GM23338 (cell line): Measurements from ENCODE around the gene DDN. TPM values are rescaled to one million over a fixed set of nuclear protein-coding genes. Genes with fewer than 3 reads are reported as not detected.

Experiments used
- ATAC-seq: fragments of 200-7000 bp; cut with Tn5 transposase; 3 replicates; pipeline ENCODE4 v1.9.1; 2020
- DNase-seq: peaks from one replicate; pipeline ENCODE4 v3.0.0-alpha.2; 2015; ENCODE audit warnings: low spot score
- H2AFZ ChIP-seq: fragments of 200-600 bp; sonication (generic); 2 replicates; pipeline ENCODE4 v1.8.0; 2016; ENCODE audit warnings: antibody characterized with exemption, mild to moderate bottlenecking, moderate library complexity
- H3F3A ChIP-seq: fragments of 200-600 bp; sonication (generic); replicated peaks from 2 replicates; pipeline ENCODE4 v1.8.0; 2017; ENCODE audit warnings: antibody characterized with exemption, mixed run types, low read depth
- H3K27ac ChIP-seq: fragments of 200-600 bp; sonication (generic); 2 replicates; pipeline ENCODE4 v1.6.1; 2016; ENCODE audit warnings: low read depth
- H3K27me3 ChIP-seq: fragments of 200-600 bp; sonication (generic); 2 replicates; pipeline ENCODE4 v1.8.0; 2016; ENCODE audit warnings: mild to moderate bottlenecking, mixed run types, moderate library complexity; ENCODE audit not compliant: insufficient read depth
- H3K36me3 ChIP-seq: fragments of 200-600 bp; sonication (generic); 2 replicates; pipeline ENCODE4 v1.8.0; 2016; ENCODE audit warnings: mild to moderate bottlenecking; ENCODE audit not compliant: insufficient read depth
- H3K4me1 ChIP-seq: fragments of 200-600 bp; sonication (generic); 2 replicates; pipeline ENCODE4 v1.8.0; 2016; ENCODE audit warnings: mild to moderate bottlenecking, moderate library complexity; ENCODE audit not compliant: insufficient read depth
- H3K4me2 ChIP-seq: fragments of 200-600 bp; sonication (generic); 2 replicates; pipeline ENCODE4 v1.7.1; 2017; ENCODE audit warnings: mixed run types
- H3K4me3 ChIP-seq: fragments of 200-600 bp; sonication (generic); 2 replicates; pipeline ENCODE4 v1.6.1; 2016; ENCODE audit warnings: mixed run types
- H3K79me2 ChIP-seq: fragments of 200-600 bp; sonication (generic); replicated peaks from 2 replicates; pipeline ENCODE4 v1.8.0; 2017; ENCODE audit warnings: mild to moderate bottlenecking; ENCODE audit not compliant: insufficient read depth
- H3K9me2 ChIP-seq: fragments of 200-600 bp; sonication (generic); 2 replicates; pipeline ENCODE4 v1.8.0; 2017; ENCODE audit not compliant: insufficient read depth
- H4K20me1 ChIP-seq: fragments of 200-600 bp; sonication (generic); replicated peaks from 2 replicates; pipeline ENCODE4 v1.8.0; 2017; ENCODE audit warnings: mild to moderate bottlenecking; ENCODE audit not compliant: insufficient read depth
- H3K27ac Mint-ChIP-seq: 2 replicates; pipeline ENCODE4 v1.8.0; 2020; ENCODE audit warnings: inconsistent platforms, mild to moderate bottlenecking, moderate library complexity, mixed read lengths
- H3K27me3 Mint-ChIP-seq: 3 replicates; pipeline ENCODE4 v1.8.0; 2022; ENCODE audit warnings: low read depth, mild to moderate bottlenecking, moderate library complexity, mixed read lengths, inconsistent platforms; ENCODE audit not compliant: insufficient read depth, poor library complexity
- H3K36me3 Mint-ChIP-seq: 3 replicates; pipeline ENCODE4 v1.8.0; 2021; ENCODE audit warnings: low read depth, mild to moderate bottlenecking, inconsistent platforms, moderate library complexity, mixed read lengths
- H3K4me1 Mint-ChIP-seq: 3 replicates; pipeline ENCODE4 v1.8.0; 2020; ENCODE audit warnings: mild to moderate bottlenecking, inconsistent platforms, mixed read lengths
- H3K4me3 Mint-ChIP-seq: 3 replicates; pipeline ENCODE4 v1.8.0; 2021; ENCODE audit warnings: moderate library complexity, mild to moderate bottlenecking, inconsistent platforms, mixed read lengths
- H3K9me3 Mint-ChIP-seq: 3 replicates; pipeline ENCODE4 v1.8.0; 2020; ENCODE audit warnings: moderate library complexity, mild to moderate bottlenecking, inconsistent platforms, mixed read lengths
- CREB1 ChIP-seq: fragments of 250-450 bp; sonication (Bioruptor Pico); IDR thresholded peaks from 2 replicates; pipeline ENCODE4 v1.5.0; 2020; ENCODE audit warnings: low read depth, mild to moderate bottlenecking, moderate library complexity
- EZH2 ChIP-seq: fragments of 200-600 bp; sonication (generic); IDR thresholded peaks from one replicate; pipeline ENCODE4 v1.8.0; 2017; ENCODE audit warnings: antibody characterized with exemption, mild to moderate bottlenecking, low read depth; ENCODE audit not compliant: unreplicated experiment
- NANOG ChIP-seq: IDR thresholded peaks from 2 replicates; pipeline ENCODE4 v1.6.1; 2016; ENCODE audit warnings: antibody characterized with exemption, borderline replicate concordance
- POLR2AphosphoS5 ChIP-seq: IDR thresholded peaks from 2 replicates; pipeline ENCODE4 v1.6.1; 2016; ENCODE audit warnings: antibody characterized with exemption, low read depth
- STAT1 ChIP-seq: IDR thresholded peaks from one replicate; pipeline ENCODE4 v1.6.1; 2016; ENCODE audit warnings: antibody characterized with exemption; ENCODE audit not compliant: unreplicated experiment
- ZNF114 ChIP-seq: fragments of 250-450 bp; sonication (Bioruptor Pico); IDR thresholded peaks from 2 replicates; pipeline ENCODE4 v1.5.0; 2020; ENCODE audit warnings: mild to moderate bottlenecking, moderate library complexity
- ZNF331 ChIP-seq: fragments of 250-450 bp; sonication (Bioruptor Pico); IDR thresholded peaks from 2 replicates; pipeline ENCODE4 v1.5.0; 2020; ENCODE audit warnings: low read depth, mild to moderate bottlenecking, moderate library complexity
- polyA plus RNA-seq: library from polyadenylated mRNA; unstranded; fragments of >200 nt; fragmentation: Nextera tagmentation; extraction: Ambion mirVana; gene quantifications from 2 replicates; pipeline ENCODE4 v1.2.1, GENCODE V29; 2016
- total RNA-seq: library from RNA; depleted of rRNA; stranded (reverse); fragments of >200 nt; shearing (Covaris generic); gene quantifications from 2 replicates; pipeline ENCODE4 v1.2.3, GENCODE V29; 2014
- TF ChIP-seq, protein P1 (sequence below): fragments of 250-450 bp; sonication (Bioruptor Pico); IDR thresholded peaks from 2 replicates; pipeline ENCODE4 v1.5.0; 2020; ENCODE audit warnings: mild to moderate bottlenecking, moderate library complexity
- TF ChIP-seq, protein P2 (sequence below): IDR thresholded peaks from 2 replicates; pipeline ENCODE4 v1.6.1; 2016; ENCODE audit warnings: antibody characterized with exemption
- TF ChIP-seq, protein P3 (sequence below), 2 experiments: fragments of 200-600 bp in 1 of 2; sonication (generic) in 1 of 2; conservative IDR thresholded peaks; 2 replicates each; pipeline versions ENCODE4 v1.5.1 to v1.6.1; 2016 to 2017; ENCODE audit warnings: antibody characterized with exemption in 2 of 2, low read depth in 2 of 2, mild to moderate bottlenecking in 2 of 2, moderate library complexity in 1 of 2

The DDN gene
- total and polyA plus RNA-seq, 2 experiments from 2014 or later = 0.10 TPM; not detected in 1

DNA sequence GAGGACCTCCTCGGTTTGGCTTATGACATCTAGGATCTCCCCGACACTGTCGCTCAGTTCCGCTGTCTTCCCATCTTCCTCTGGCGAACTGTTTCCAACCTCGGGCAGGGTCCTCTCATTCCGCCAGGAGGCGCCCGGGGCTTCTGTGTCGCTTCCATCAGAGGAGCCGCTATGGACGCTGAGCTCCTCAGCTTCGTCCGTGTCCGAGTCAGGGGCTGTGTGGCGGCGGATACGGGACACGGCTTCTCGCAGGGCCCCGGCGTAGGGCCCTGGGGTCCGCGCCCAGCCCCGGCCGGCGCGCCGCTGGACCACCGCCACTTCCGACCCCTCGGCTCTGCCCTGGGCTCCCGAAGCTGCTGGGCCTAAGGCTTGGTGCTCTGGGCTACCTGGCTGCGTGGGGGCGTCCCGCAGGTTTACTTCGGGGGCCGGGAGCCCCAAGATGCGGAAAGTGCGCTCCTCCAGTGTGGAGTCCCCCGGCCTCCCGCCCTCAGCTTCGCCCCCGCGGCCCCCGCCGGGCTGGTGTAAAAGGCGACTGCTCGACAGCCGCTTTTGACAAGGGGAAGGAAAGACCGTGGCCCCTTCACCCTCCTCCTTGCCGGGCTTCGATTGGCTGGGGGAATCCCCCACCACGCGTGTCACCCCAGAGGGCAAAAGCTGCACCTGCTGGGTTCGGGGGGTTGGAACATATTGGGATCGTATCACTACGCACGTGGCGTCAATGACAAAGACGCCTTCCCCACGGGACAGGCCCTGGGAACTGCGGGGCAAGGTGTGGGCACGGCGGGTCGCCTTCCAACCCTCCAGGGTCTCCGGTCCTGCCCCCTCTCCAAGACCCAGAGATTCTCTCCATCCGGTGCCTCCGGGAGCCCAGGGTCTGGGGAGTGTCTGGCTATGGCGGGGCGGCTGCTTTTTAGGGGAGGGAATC, 2.1 kb downstream of the DDN start (continued):
- TF ChIP-seq, protein P1, sequence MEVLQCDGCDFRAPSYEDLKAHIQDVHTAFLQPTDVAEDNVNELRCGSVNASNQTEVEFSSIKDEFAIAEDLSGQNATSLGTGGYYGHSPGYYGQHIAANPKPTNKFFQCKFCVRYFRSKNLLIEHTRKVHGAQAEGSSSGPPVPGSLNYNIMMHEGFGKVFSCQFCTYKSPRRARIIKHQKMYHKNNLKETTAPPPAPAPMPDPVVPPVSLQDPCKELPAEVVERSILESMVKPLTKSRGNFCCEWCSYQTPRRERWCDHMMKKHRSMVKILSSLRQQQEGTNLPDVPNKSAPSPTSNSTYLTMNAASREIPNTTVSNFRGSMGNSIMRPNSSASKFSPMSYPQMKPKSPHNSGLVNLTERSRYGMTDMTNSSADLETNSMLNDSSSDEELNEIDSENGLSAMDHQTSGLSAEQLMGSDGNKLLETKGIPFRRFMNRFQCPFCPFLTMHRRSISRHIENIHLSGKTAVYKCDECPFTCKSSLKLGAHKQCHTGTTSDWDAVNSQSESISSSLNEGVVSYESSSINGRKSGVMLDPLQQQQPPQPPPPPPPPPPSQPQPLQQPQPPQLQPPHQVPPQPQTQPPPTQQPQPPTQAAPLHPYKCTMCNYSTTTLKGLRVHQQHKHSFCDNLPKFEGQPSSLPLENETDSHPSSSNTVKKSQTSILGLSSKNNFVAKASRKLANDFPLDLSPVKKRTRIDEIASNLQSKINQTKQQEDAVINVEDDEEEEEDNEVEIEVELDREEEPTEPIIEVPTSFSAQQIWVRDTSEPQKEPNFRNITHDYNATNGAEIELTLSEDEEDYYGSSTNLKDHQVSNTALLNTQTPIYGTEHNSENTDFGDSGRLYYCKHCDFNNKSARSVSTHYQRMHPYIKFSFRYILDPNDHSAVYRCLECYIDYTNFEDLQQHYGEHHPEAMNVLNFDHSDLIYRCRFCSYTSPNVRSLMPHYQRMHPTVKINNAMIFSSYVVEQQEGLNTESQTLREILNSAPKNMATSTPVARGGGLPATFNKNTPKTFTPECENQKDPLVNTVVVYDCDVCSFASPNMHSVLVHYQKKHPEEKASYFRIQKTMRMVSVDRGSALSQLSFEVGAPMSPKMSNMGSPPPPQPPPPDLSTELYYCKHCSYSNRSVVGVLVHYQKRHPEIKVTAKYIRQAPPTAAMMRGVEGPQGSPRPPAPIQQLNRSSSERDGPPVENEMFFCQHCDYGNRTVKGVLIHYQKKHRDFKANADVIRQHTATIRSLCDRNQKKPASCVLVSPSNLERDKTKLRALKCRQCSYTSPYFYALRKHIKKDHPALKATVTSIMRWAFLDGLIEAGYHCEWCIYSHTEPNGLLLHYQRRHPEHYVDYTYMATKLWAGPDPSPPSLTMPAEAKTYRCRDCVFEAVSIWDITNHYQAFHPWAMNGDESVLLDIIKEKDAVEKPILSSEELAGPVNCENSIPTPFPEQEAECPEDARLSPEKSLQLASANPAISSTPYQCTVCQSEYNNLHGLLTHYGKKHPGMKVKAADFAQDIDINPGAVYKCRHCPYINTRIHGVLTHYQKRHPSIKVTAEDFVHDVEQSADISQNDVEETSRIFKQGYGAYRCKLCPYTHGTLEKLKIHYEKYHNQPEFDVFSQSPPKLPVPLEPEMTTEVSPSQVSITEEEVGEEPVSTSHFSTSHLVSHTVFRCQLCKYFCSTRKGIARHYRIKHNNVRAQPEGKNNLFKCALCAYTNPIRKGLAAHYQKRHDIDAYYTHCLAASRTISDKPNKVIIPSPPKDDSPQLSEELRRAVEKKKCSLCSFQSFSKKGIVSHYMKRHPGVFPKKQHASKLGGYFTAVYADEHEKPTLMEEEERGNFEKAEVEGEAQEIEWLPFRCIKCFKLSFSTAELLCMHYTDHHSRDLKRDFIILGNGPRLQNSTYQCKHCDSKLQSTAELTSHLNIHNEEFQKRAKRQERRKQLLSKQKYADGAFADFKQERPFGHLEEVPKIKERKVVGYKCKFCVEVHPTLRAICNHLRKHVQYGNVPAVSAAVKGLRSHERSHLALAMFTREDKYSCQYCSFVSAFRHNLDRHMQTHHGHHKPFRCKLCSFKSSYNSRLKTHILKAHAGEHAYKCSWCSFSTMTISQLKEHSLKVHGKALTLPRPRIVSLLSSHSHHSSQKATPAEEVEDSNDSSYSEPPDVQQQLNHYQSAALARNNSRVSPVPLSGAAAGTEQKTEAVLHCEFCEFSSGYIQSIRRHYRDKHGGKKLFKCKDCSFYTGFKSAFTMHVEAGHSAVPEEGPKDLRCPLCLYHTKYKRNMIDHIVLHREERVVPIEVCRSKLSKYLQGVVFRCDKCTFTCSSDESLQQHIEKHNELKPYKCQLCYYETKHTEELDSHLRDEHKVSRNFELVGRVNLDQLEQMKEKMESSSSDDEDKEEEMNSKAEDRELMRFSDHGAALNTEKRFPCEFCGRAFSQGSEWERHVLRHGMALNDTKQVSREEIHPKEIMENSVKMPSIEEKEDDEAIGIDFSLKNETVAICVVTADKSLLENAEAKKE (CRISPR knock-in tag) = no peak
- no peak for TF ChIP-seq STAT1
- TF ChIP-seq ZNF114 (CRISPR knock-in tag) = no peak
- TF ChIP-seq, protein P2, sequence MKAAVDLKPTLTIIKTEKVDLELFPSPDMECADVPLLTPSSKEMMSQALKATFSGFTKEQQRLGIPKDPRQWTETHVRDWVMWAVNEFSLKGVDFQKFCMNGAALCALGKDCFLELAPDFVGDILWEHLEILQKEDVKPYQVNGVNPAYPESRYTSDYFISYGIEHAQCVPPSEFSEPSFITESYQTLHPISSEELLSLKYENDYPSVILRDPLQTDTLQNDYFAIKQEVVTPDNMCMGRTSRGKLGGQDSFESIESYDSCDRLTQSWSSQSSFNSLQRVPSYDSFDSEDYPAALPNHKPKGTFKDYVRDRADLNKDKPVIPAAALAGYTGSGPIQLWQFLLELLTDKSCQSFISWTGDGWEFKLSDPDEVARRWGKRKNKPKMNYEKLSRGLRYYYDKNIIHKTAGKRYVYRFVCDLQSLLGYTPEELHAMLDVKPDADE = no peak

DNA sequence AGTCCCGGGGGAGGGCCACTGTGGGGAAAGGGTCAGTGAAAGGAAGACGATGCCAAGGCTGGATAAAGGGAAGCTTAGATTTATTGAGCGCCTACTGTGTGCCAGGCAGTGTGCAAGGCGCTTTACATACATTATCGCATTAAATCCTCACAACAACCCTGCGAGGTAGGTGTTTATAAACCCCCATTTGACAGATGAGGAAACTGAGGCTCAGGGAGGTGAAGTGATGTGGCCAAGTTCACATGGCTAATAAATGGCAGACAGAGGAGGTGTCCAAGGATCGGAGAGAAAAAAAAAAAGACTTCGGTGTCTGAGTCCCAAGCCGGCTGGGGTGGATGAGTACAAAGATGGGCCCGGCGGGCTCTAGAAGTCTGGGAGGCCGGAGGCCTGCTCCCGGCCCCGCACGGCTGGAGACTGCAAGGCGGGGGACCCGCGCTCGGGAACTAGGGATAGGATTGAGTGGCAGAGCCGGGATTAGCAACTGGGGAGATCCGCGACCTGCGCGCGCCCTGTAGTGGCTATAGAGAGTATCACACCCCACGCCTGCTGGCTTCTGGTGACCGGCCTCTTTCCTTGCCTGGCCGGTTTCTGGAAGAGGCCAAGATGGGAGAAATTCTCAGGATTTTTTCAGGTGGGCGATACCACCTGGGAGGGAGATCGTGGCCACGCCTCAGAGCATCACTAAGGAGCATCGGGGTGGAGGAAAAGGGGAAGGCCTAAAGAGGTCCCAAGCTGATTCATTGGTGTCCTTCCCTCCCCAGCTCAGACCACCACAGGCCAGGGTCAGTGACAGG, 3.9 kb downstream of the DDN start:
- H2AFZ ChIP-seq = no peak overlapping the region; the same call in 1 of the 2 replicates
- H3K9me3 Mint-ChIP-seq = no peaks in the 10 kb centered on the region
- peaks cover 91% of the 10 kb centered on the region for H3K27me3 ChIP-seq
- H3K79me2 ChIP-seq = no peaks in the 10 kb centered on the region
- H3K4me2 ChIP-seq = peak overlapping the region; percentile 54
- H4K20me1 ChIP-seq = 0 out of 2 replicates have a peak, but pooled peaks cover 4% of the 10 kb centered on the region
- peak overlapping the region; percentile 44; the same call in 1 of the 2 replicates for H3K4me3 ChIP-seq
- H3K36me3 ChIP-seq = no peaks in the 10 kb centered on the region
- no peak overlapping the region for H3K27ac Mint-ChIP-seq
- H3K4me3 Mint-ChIP-seq = peak overlapping the region; percentile 28; the same call in 1 of the 3 replicates
- ATAC-seq (peak; percentile 51), DNase-seq (peak; percentile 97)
- H3K4me1 ChIP-seq = peaks cover 15% of the 10 kb centered on the region; the same call in 1 of the 2 replicates
- no peak overlapping the region for H3K27ac ChIP-seq
- H3K27me3 Mint-ChIP-seq = peaks cover 62% of the 10 kb centered on the region
- H3K4me1 Mint-ChIP-seq = peaks cover 29% of the 10 kb centered on the region
- peaks cover 18% of the 10 kb centered on the region; the same call in 1 of the 2 replicates for H3F3A ChIP-seq
- no peaks in the 10 kb centered on the region; the same call in 2 of the 3 replicates for H3K36me3 Mint-ChIP-seq
- H3K9me2 ChIP-seq = no peaks in the 10 kb centered on the region
- TF ChIP-seq ZNF114 (CRISPR knock-in tag) (no peak), ZNF331 (CRISPR knock-in tag) (no peak), POLR2AphosphoS5 (no peak), EZH2 (peak; percentile 82), CREB1 (CRISPR knock-in tag) (no peak), NANOG (no peak)
- TF ChIP-seq, protein P2 = no peak
- TF ChIP-seq, protein P3, sequence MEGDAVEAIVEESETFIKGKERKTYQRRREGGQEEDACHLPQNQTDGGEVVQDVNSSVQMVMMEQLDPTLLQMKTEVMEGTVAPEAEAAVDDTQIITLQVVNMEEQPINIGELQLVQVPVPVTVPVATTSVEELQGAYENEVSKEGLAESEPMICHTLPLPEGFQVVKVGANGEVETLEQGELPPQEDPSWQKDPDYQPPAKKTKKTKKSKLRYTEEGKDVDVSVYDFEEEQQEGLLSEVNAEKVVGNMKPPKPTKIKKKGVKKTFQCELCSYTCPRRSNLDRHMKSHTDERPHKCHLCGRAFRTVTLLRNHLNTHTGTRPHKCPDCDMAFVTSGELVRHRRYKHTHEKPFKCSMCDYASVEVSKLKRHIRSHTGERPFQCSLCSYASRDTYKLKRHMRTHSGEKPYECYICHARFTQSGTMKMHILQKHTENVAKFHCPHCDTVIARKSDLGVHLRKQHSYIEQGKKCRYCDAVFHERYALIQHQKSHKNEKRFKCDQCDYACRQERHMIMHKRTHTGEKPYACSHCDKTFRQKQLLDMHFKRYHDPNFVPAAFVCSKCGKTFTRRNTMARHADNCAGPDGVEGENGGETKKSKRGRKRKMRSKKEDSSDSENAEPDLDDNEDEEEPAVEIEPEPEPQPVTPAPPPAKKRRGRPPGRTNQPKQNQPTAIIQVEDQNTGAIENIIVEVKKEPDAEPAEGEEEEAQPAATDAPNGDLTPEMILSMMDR (conservative IDR thresholded peaks at IDR 0.05; ENCODE audit: low read depth in 2 of 2) = peak; percentile 62 to 79
